ENCODE measurements around the gene EML6. TPM values are rescaled to one million over a fixed set of nuclear protein-coding genes. Genes with fewer than 3 reads are reported as not detected.
"Not testable (repeated sequence)": the region's sequence is repeated elsewhere in the genome, so short reads cannot be mapped to it uniquely, and the experiment has no call there.

EML6 gene
- 3.4 TPM for total RNA-seq (ENCODE audit: insufficient read depth, low replicate concordance)

DNA sequence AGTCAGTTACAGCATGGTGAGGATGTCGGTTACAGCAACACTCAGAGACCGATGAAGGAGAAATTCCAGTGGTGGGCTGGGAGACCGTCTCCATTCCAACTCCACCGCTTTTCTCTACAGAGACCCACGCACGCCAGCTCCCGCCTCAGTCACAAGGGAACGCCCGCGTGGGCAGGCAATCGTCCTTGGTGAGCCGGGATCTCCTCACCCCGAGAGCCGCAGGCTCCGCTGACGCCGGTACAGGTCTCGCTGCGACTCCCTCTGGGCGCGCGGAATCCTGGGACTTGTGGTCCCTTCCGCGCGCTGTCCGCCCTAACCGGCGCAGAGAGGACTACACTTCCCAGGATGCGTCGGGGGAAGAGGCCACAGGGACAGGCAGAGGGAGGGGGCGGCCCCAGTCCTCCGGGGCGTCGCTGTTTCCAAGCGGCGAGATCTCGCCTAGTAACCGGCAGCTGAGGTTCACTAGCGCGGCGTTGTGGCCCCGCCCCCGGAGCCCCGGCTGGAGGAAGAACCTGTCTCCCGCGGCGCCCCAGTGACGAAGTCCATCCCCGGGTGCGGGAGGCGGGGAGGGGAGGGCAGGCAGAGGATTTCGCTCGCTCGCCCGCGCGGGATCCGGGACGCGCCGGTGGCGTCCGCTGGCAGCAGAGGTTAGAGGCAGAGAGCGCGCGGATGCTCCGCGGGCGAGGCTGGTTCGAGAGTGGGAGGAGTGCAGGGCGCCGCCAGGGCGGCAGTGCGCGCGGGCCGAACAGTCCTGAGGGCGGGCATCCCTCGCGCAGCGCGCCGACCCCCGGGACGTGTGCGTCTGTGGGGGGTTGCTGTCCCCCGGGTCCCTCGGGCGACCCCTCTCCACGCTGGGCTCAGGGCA lies at the start of gene EML6:
Gene EML6 (plus strand): TSS at position 532 of the 865 bp plus-strand sequence. CDS start 1,400 bp downstream, outside the sequence.
- peak; percentile 100 for DNase-seq (ENCODE audit: low spot score)

GRCh38 chr2:54675281-54675680 lies 48.2 kb upstream of the EML6 start:
- DNase-seq (ENCODE audit: low spot score), result no peak

DNA sequence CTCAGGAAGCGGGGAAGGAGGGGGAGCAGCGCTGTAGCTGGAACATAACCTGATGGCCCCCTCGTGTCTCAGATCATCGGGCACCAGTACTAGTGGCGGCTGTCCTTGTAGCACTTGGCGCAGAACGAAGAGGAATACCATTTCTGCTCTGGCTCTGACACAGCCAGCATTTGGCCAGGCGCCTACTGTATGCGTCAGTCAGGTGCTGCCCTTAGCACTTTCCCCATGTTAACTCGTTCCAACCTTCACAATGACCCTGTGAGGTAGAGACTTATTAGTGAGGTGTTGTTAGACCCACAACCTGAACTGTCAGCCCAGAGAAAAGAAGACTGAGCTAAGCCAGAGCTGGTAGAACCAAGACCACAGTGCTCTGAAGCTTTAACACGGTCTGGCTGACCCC lies 47.7 kb upstream of the EML6 start:
- no peak for DNase-seq (ENCODE audit: low spot score)

DNA sequence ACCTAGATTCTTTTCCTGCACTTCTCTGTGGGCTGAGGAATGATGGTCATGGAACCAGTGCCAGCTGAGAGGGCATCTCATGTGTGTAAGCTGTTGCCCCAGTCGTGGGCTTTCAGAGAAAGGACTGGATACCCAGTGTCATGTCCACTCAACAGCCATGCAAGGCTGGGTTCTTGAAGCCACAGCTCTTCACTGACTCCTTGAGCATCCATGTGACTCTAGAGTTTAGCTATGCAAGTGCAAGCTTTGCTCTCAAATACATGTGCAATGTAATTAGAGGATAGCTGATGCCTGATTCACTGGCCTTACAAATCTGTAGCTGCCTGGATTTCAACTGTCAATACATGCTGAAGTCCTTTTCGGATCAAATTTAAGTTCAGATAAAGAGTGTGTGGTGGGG lies 46.8 kb upstream of the EML6 start:
- no peak for DNase-seq (ENCODE audit: low spot score)

DNA sequence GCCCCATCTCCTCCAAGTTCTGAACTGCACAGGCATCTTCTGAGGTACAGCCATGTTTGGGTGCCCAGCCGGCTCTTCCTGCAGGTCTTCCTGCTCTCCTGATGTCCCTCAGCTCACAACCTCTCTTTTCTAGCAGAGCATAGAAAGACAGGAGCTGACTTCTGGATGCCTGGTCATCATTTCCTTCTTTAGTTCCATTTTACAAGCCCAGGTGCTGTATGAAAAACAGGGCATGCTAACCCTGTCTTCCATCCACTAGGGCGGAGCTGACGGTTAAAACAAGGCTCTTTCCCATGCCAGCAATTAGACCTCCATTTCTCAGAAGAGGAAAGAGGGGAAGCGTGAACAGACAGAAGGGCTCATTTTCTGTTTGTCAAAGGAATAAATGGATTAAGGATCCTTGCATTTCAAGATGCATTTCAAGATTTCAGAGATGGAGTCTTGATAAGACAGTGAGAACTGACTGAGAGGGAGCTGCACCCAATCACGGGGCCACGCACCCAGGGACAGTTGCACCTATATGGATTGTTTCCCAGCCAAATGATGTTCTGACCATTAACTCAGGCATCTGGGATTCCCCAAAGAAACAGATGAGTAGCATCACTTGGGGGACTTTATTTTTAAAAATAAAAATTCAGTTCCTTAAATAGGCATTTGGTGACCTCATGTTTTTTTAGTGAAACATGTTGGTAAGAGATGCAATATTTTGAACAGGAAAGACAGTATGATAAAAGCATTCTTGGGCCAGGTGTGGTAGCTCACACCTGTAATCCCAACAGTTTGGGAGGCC lies 45.8 kb upstream of the EML6 start:
- no peak for DNase-seq (ENCODE audit: low spot score)

- no peak for DNase-seq (ENCODE audit: low spot score)
Observed at GRCh38 chr2:54678719-54679118, 44.7 kb upstream of the EML6 start.

DNA sequence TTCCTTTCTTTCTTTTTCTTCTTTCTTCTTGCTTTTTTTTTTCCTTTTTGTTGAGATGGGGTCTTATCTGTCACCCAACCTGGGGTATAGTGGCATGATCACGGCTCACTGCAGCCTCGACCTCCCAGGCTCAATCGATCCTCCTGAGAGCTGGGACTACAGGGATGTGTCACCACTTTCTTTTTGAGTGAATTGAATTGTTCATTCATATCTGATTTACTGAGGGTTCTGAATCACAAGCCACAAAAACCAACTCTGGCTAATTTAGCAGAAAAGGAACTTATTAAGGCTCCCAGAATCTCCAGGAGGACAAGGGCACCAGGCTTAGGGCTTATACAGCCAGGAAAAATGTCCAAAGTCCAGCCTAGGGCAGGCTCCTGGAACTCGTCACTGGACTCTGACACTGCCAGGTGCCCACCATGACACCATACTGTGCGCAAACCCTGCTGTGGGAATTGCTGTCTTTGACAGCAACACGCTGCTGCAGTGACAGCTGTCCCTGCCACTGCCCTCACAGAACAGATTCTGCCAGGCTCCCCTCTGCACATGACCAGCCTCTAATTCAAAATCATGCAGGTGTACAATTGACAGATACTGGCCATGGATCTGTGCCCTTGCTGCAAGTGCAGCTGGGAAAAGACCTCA lies 42.9 kb upstream of the EML6 start:
- DNase-seq (ENCODE audit: low spot score), result no peak

DNA sequence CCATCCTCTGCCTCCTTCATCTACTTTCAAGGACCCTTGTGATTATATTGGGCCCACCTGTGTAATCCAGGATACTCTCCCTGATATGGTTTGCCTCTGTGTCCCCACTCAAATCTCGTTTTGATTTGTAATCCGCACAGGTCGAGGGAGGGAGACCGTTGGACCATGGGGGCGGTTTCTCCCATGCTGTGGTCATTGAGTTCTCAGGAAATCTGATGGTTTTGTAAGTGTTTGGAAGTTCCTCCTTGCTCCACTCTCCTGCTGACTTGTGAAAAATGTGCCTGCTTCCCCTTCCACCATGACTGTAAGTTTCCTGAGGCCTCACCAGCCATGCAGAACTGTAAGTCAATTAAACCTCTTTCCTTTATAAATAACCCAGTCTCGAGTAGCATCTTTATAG lies 42.0 kb upstream of the EML6 start:
- DNase-seq (ENCODE audit: low spot score), result no peak

- no peak for DNase-seq (ENCODE audit: low spot score)
Observed at GRCh38 chr2:54683596-54683995, 39.9 kb upstream of the EML6 start.

GRCh38 chr2:54685263-54685775 lies 38.1 kb upstream of the EML6 start:
- DNase-seq (ENCODE audit: low spot score), result no peak

- no peak for DNase-seq (ENCODE audit: low spot score)
Observed at GRCh38 chr2:54687595-54688152, 35.8 kb upstream of the EML6 start.

- no peak for DNase-seq (ENCODE audit: low spot score)
Observed at GRCh38 chr2:54691445-54692135, 31.9 kb upstream of the EML6 start.

DNA sequence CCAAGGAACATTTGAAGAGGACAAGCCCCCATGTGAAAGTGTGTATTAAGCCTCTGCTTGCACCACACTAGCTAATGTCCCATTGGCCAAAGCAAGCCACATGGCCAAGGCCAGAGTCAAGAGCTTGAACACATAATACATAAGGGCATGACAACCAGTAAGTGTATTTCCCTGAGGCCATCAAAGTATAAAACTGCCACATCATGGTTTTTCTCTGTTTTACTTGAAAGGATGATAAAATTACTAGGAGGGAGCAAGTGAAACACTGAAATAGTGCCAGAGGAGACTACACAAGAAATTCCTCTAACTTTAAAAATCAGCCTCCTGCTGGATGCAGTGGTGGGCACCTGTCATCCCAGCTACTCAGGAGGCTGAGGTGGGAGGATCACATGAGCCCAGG lies 30.9 kb upstream of the EML6 start:
- no peak for DNase-seq (ENCODE audit: low spot score)

GRCh38 chr2:54695378-54695777 lies 28.1 kb upstream of the EML6 start:
- no peak for DNase-seq (ENCODE audit: low spot score)

- no peak for DNase-seq (ENCODE audit: low spot score)
Observed at GRCh38 chr2:54697934-54698333, 25.5 kb upstream of the EML6 start.

DNA sequence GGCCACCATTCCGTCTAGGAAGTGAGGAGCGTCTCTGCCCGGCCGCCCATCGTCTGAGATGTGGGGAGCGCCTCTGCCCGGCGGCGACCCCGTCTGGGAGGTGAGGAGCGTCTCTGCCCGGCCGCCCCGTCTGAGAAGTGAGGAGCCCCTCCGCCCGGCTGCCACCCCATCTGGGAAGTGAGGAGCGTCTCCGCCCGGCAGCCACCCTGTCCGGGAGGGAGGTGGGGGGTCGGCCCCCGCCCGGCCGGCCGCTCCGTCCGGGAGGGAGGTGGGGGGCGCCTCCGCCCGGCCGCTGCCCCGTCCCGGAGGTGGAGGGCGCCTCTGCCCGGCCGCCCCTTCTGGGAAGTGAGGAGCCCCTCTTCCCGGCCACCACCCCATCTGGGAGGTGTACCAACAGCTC lies 24.5 kb upstream of the EML6 start:
- DNase-seq (ENCODE audit: low spot score), result not testable (repeated sequence)

DNA sequence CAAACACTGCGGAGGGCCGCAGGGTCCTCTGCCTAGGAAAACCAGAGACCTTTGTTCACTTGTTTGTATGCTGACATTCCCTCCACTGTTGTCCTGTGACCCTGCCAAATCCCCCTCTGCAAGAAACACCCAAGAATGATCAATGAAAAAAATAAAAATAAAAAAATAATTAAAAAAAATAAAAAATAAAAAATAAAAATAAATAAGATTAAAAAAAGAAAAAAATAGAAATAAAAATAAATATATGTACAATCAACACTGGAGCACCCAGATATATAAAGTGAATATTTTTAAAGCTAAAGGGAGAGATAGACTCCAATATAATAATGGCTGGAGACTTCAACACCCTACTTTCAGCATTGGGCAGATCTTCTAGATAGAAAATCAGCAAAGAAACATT lies 23.8 kb upstream of the EML6 start:
- no peak for DNase-seq (ENCODE audit: low spot score)

- DNase-seq (ENCODE audit: low spot score), result no peak
Observed at GRCh38 chr2:54701029-54701428, 22.4 kb upstream of the EML6 start.

- no peak for DNase-seq (ENCODE audit: low spot score)
Observed at GRCh38 chr2:54704238-54704637, 19.2 kb upstream of the EML6 start.

- DNase-seq (ENCODE audit: low spot score), result peak; percentile 87
Observed at GRCh38 chr2:54704688-54705605, 18.5 kb upstream of the EML6 start.

Measured in umbilical cord (tissue), 2 donors.